Stimulated activated CD4-positive, alpha-beta T cell treated with anti-CD3 and anti-CD28 coated beads, Interleukin-2, amount 100 ng/mL, for 24 hours (primary cell): ENCODE measurements around the gene SHPK.
A peak's percentile ranks its signal among the peaks of the same experiment; 100 is the strongest.

ENCODE experiments used
- DNase-seq, 2 donors: peaks; one replicate each; pipeline ENCODE4 v3.0.0-alpha.2; 2020

The SHPK gene

GRCh38 chr17:3636154-3636907, at the start of gene SHPK, which contains the start of gene CTNS:
Gene SHPK, minus strand, starts transcription at chr17:3636250. Its CDS starts 31 bp downstream, at chr17:3636219.
Gene CTNS, plus strand, starts transcription at chr17:3636760. Its CDS starts 3,447 bp downstream, at chr17:3640207.
- peak; percentile 95 to 96 for DNase-seq

GRCh38 chr17:3685174-3685573, 49.1 kb upstream of the SHPK start:
- DNase-seq, result no peak

DNA sequence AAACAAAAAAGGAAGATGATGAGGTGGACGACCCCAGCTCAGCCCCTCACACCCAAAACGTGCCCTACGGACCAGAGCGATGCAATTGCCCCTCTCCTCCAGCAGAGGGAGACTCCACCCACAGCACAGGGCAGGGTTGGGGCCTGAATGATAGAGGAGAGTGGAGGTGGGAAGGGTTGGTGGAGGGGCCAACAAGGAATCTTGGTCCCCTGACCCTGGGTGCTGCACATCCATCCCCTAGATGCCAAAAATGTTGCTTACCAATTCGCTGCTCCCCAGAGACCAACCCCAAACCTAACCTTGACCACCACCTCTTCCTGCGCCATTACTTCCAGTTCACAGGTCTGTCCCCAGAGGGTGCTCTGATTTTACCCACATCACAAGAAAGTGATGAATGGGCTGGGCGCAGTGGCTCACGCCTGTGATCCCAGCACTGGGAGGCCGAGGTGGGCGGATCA, 47.0 kb upstream of the SHPK start:
- peak; percentile 61 to 67 for DNase-seq

GRCh38 chr17:3682033-3682432, 46.0 kb upstream of the SHPK start:
- DNase-seq, result no peak

DNA sequence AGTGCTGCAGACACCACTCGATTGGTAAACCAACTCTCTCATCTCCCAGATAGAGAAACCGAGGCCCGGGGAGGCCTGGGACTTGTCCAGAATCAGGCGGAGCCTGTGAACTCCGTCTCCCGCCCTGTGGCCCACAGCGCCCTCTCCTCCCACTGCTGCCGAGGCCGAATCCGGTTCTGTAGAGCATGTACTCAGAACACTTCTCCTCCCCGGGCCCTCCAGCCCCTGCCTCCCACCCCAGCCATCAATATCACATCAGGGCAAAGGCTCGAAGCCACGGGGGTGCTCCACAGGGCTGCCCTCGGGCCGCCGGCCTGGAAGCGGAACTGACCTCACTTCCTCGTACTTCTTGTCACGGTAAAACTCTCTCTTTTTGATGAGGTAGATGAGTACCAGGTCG, 45.5 kb upstream of the SHPK start:
- DNase-seq, result no peak

DNA sequence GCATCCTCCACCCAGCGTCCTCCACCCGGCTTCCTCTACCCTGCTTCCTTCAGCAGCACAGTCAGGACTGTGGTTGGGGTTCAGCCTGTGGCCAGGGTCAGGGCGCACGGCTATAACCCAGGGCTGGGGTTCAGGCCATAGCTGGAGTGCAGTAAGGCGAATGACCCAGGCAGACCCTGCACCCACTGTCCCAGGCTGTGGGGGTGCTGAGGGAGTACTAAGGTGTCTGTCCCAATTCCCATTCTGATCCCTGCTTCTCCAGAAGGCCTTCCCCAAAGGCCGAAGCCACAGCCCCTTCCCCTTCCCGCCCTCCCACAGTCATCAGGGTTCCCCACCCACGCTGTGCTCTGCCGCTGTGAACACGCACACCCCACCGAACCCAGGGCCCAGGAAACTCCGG, 45.0 kb upstream of the SHPK start:
- DNase-seq, result no peak

DNA sequence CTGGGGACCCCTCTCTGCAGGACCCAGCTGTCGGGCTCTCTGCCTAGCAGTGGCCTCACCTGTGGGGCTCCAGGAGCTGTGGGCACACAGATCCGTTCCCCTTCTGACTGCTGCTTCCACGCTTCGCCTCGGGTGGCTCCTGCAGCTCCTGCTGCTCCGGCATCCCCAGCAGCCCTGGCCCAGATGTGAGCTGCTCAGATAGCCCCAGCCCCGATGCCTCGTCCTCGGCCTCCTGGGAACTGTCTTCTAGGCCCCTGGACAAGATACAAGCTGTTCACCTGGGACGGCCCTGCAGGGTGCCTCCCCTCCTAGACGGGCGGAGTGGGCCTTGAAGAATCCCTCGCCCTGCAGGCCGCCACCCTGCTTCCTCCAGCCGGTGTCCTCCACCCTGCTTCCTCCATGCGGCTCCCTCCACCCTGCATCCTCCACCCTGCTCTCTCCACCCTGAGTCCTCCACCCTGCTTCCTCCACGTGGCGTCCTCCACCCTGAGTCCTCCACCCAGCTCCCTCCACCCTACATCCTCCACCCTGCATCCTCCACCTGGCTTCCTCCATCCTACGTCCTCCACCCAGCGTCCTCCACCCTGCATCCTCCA, 43.6 kb upstream of the SHPK start:
- DNase-seq, result no peak

DNA sequence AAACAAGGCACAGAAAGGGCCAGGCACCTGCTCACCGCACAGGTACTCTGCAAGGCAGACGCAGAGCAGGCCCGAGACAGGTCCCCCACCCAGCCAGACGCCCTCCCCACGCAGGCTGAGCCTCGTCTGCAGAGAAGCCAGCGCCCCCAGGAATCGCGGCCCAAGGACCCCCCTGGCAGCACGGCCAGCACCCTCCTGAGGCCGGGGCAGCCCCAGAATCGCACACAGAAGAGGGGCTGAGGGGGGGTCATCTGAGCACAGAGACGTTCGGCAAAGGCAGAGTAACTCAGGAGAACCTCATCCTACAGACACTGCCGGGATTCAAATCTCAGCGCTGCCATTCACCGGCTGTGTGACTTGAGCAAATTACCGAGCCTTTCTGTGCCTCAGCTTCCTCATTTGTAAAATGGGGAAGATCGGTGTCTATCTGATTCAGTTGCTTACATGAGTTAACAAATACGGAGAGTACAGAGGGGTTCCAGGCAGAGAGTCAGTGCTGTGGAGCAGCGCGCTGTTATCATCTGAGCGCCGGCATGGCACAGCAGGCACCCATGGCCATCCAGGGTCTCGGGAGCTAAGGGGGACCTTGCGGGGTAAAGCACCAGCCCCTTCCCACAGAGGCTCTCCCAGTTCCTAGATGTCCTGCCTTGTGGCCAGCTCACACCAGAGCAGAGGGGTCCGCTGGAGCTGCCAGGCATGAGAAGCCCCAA, 42.9 kb upstream of the SHPK start:
- no peak for DNase-seq

DNA sequence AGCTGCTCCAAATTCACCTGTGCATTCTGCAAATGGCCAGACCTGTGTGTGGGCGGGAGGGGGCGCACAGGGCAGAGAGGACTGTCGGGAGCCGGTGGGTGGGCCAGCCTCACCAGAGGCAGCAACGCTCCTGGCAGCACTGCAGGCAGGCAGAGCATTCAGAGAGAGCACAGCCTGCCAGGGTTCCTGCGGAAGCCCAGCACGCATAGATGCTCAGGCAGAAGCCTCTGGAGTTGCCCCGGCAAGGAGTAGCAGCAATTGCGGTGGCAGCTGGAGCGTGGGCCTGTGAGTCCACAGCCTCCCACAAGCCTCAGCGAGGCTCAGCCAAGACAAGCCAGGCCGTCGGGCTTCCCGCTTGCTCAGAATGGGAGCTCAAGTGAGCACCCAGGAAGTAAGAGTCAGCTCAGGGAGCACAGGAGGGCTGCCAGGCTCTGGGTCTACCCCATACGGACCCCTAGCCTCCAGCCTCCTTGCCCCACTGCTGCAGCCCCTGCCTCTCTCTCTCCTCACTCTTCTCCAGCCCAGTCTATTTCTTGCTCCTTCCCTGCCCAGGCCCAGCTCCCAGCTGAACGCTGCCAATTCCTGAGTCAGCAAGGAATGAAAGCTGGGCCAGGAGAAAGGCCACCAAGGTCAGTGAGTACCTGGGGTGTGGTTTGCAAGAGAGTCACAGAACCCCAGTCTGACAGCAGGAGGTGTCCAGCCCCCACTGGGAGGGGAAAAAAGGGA, 42.2 kb upstream of the SHPK start:
- DNase-seq, result no peak

GRCh38 chr17:3675886-3676285, 39.8 kb upstream of the SHPK start:
- DNase-seq, result no peak

DNA sequence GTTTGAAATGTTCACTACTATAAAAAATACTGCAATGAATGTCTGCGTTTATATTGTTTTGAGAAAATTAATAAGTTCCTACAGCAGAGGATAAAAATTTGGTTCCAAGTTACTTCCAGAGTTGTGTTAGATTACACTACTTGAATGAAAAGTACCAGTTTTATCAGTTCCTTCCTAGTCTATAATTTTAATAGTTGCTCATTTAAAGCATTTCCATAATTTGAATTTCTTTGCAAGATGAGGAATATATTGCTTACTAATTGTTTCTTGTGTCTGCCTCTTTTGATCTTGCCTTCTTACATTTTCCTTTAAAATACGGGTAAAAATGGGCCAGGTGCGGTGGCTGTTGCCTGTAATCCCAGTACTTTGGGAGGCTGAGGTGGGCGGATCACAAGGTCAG, 36.5 kb upstream of the SHPK start:
- no peak for DNase-seq

GRCh38 chr17:3669548-3669947, 33.5 kb upstream of the SHPK start:
- DNase-seq, result no peak

DNA sequence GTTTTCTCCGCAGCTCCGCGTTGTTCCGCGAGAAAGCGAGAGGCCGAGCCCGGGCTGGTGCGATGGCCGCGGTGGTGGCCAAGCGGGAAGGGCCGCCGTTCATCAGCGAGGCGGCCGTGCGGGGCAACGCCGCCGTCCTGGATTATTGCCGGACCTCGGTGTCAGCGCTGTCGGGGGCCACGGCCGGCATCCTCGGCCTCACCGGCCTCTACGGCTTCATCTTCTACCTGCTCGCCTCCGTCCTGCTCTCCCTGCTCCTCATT, 33.0 kb upstream of the SHPK start:
- DNase-seq, result no peak

- peak; percentile 98 to 99 for DNase-seq
These were observed 32.4 kb upstream of the SHPK start, which contains the start of the genes EMC6 and TAX1BP3 for GRCh38 chr17:3668279-3669084. Gene EMC6, plus strand, starts transcription at chr17:3668812. Its CDS starts 335 bp downstream, at chr17:3669147. Gene TAX1BP3, minus strand, starts transcription at chr17:3668578. Its CDS starts 52 bp downstream, at chr17:3668526.

DNA sequence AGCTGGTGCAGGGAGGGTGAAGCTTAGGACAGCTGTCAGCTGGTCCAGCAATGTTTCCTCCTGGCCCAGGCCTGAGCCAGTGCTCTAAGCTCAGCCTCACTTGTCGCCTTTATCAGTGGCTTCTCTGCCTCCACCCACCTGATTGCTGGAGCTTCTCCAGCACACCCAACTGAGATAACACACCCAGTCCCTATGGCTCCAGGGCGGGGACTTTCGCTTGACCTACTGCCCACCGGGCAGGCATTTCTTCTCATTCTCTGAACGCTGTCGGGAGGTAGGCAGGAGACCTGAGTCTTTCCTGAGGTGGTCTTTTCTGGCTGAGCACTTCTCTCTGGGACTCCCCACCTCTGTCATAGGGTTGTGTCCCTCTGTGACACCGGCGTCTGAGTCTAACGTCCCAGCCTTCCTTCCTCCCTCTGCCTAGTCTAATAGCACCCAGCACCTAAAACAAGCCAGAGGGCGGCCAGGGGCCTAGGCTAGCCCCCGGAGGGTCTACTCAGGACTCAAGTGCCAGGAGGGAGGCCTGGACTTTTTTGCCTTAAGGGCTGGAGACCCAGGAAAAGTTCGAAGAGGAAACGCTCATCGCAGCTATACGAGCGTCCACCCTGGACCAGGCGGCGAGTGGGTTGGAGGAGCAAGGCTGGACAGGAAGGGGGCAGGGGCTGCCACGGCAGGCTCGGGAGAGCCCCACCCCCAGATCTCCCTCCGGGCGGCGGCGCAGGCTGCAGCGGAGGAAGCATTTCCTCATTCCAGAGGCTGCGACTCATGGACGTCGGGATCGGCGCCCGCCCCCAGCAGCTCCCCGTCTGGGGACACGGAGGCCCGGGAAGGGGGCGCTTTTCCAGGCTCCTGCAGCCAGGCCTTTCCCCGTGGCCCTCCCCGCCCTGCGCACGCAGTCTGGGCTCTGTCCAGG, 31.6 kb upstream of the SHPK start:
- peak in 1 of 2 donors; percentile 24 for DNase-seq

GRCh38 chr17:3666516-3666915, 30.5 kb upstream of the SHPK start:
- DNase-seq, result no peak

- no peak for DNase-seq
These were observed 29.8 kb upstream of the SHPK start for GRCh38 chr17:3665834-3666233.

GRCh38 chr17:3663102-3664011, 27.3 kb upstream of the SHPK start:
- DNase-seq, result no peak

- DNase-seq, result no peak
These were observed 24.4 kb upstream of the SHPK start for GRCh38 chr17:3660311-3660891.
